SK-N-DZ (cell line): ENCODE measurements around the gene ANP32B.
A peak's percentile ranks its signal among the peaks of the same experiment; 100 is the strongest.
"Not testable (repeated sequence)": the region's sequence is repeated elsewhere in the genome, so short reads cannot be mapped to it uniquely, and the experiment has no call there.

Source experiments
- DNase-seq: peaks from one replicate; pipeline ENCODE4 v3.0.0-alpha.2; 2015; ENCODE audit warnings: low spot score

The ANP32B gene

GRCh38 chr9:97962575-97962974, 20.6 kb upstream of the ANP32B start:
- DNase-seq: no peak

- no peak for DNase-seq
Measured at GRCh38 chr9:97963232-97963631, 19.9 kb upstream of the ANP32B start.

GRCh38 chr9:97964901-97965300, 18.2 kb upstream of the ANP32B start:
- no peak for DNase-seq

GRCh38 chr9:97966493-97966892, 16.6 kb upstream of the ANP32B start:
- DNase-seq: no peak

DNA sequence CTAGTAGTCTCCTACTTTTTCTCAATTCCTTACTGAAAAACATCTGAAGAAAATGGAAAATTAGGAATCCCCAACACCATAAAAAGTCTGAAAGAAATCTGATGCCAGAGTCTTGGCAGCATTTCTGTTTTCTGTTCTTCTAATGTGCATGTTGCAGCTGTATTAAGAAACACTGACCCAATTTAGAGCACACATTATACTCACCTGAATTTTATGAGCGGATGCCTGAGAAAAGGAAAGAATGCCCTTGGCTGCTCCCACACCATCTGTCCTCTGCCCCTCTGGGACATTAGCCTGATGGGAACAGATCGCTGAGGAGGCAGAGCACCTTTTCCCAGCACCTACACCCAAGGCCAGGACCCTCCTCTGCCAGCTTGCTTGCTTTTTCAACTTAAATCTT, 14.1 kb upstream of the ANP32B start:
- no peak for DNase-seq

DNA sequence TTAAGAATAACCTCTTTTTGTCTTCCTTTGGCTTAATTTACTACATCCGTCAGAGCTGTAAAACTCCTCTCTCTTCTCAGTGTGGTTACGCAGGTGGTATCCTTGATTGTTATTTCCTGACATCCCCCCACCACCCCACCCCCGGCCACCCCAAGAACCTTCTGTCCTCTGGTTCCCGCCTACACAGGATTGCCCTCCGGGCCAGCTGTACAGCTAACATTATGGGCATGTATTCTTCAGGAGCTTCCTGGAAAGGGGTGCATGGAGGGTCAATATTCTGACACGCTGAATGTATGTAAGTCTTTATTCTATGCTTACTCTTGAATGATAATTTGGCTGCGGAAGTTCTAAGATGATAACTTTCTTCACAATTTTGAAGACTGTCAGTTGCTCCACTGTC, 13.0 kb upstream of the ANP32B start:
- DNase-seq: no peak

DNA sequence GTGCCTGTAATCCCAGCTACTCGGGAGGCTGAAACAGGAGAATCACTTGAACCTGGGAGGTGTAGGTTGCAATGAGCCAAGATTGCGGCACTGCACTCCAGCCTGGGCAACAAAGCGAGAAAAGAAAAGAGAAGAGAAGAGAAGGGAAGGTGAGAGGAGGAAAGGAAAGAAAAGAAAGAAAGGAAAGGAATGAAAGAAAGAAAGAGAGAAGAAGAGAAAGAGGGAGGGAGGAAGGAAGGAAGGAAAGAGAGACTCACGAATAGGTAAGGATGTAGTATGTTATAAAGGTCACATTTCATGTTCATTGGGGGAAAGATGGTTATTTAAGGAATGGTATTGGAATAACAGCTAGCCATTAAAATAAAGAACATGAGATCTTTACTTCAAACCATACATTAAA, 10.4 kb upstream of the ANP32B start:
- DNase-seq: no peak

DNA sequence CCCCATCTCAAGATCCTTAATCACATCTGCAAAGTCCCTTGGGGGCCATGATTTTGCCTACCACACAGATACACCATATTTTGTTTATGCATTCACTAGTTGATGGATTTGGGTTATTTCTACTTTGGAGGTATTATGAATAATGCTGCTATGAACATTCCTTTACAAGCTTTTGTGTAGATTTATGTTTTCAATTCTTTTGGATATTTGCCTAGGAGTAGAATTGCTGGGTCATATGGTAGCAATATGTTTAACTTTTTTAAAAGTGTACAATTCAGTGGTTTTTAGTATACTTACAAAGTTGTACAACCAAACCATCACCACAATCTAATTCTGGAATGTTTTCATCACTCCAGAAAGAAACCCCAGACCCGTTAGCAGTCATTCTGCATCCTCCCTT, 7.8 kb upstream of the ANP32B start:
- no peak for DNase-seq

DNA sequence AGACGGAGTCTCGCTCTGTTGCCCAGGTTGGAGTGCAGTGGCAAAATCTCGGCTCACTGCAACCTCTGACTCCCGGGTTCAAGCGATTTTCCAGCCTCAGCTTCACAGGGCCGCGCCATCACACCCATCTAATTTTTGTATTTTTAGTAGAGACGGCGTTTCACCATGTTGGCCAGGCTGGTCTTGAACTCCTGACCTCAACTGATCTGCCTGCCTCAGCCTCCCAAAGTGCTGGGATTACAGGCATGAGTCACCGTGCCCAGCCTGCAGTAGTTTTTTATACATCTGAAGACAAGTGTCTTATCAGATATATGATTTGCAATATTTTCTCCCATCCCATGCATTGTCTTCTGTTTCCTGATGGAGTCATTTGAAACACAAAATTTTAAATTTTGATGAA, 6.5 kb upstream of the ANP32B start:
- not testable (repeated sequence) for DNase-seq

- DNase-seq: peak; percentile 16
Measured at GRCh38 chr9:97978371-97979130, 4.6 kb upstream of the ANP32B start.

GRCh38 chr9:97979788-97980478, 3.2 kb upstream of the ANP32B start:
- DNase-seq: no peak

- no peak for DNase-seq
Measured at GRCh38 chr9:97980479-97980803, 2.7 kb upstream of the ANP32B start.

GRCh38 chr9:97980918-97981845, 2.0 kb upstream of the ANP32B start:
- peak; percentile 50 for DNase-seq

DNA sequence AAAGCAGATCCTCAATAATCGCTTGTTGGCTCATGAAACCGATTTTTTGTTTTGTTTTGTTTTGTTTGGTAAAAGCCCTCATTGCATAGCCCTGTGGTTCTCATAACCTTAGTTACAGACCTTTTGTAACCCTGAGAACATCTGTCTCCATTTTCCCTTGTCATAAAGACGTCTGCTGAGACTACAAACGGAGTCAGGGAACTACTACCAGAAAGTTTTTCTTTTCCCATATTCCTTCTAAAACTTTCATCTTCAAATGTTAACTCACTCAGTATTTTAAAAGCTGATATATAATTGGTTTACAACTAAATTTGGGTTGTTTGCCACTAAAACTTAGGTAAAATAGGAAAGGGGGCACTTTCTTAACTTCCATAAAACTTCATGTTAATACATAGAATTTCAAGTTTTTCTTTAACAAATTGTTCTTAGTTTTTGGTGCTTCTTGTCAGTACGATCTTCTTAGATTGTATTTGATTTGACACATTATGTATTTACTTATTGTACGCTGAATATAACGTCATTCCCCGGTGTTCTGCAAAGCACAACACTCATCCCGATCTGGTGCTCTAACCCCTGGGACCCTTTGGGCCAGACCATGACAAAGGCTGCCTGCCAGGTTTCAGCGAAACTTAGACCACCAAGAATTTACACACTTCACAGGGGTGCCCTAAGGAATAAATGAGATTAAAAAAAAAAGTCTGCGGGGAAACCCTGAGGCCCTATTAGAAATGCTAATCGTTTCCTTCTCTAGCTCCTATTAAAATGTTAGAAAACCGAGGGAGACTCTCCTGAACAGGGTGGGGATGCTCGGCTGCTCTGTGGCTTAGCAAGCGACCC, 1.1 kb upstream of the ANP32B start:
- peak; percentile 32 for DNase-seq

DNA sequence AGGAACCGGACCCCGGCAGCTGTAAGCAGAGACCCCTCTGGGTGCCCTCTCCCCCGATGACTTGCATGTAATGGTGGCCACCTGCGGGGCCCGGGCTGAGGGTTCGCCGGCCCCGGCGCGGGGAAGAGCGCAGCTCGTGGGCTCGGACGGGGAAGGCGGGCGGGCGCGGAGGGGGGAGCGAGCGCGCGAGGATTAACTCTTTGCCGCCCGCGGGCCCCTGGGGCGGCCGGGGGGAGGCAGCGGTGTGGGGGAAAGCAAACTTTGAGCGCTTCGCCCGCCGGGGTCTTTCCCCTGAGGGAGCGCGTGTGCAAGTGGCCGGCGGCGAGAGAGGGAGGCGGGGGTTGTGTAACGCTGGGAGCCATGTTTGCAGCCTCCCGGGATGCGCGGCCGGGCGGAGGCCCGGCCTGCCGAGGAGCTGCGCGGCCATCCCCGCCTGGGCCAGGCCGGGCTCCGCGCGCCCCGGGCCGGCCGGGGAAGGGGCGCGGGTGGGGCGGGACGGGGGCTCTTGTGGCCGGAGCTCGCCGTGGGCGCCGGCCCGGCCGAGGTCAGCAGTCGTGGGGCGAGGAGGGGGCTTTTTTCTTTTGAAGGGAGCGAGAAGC, 547 bp downstream of the ANP32B start:
- DNase-seq: no peak

DNA sequence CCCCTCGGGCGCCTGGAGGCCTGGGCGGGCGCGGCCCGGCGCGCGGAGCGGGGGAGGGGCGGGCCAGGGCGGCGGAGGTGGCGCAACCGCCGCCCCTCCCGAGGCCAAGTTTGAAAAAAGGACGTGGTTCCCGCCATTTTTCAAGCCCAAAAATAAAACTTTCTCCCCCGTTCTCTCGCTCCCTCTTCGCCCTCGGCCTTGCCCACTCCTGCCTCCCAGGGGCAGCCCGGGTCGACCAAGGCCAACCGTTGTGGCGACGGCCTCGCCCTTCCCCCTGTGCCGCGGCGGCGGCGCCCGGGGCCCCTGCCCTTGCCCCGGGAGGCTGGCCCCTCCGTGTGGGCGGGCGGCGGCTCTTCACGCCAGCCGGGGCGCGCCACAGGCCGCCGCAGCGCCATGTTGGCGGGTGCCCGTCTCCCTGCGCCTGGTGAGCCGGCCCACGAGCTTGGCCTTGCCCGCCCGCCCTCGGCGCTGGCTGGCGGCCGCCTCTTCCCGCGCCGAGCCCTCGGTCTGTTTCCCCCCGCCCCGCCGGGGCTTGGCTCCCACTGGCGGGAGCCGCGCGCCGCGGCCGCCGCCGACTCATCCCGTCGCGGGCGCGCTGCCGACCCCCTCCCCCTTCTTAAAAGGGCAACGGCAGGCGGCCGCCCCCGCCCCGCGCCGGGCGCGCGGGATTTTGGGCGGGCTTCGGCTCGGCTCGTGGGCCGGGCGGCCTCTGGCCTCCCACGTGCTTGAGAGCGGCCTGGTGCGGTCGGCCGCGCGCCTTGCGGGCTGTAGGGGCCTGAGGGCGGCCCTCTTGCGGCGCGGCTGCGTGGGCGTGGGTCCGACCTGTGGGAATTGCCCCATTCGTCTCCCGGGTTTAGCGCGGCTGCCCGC, 1.3 kb downstream of the ANP32B start:
- peak; percentile 55 for DNase-seq

GRCh38 chr9:97985058-97985861, 2.1 kb downstream of the ANP32B start:
- DNase-seq: no peak

DNA sequence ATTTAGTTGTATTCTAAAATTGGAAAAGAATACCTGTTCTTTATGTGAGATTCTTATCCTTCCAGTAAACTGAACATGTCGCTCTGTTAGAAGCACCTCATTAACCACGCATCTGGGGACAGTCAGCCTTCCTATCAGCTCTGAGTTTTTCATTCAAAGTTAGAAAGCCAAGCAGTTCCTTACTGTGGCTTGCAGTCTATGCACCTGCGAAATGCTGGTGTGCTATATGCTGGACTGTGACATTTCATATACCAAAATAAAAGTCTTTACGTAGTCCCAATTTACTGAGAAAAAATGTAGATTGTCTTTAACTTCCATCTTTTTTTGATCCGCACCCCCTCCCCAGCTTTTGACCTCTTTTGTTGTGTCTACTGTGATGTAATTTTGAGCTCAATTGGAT, 4.3 kb downstream of the ANP32B start:
- no peak for DNase-seq

- DNase-seq: no peak
Measured at GRCh38 chr9:97990259-97990658, 7.1 kb downstream of the ANP32B start.
